HepG2 (cell line): ENCODE data around the gene MACROD2. TPM values are rescaled to one million over a fixed set of nuclear protein-coding genes. Genes with fewer than 3 reads are reported as not detected.
A peak's percentile ranks its signal among the peaks of the same experiment; 100 is the strongest.

ENCODE experiments used
- AGO1 ChIP-seq: fragments of 200-400 bp; formaldehyde crosslinking; IDR thresholded peaks from 2 replicates; pipeline ENCODE4 v1.6.1; 2017; ENCODE audit warnings: mild to moderate bottlenecking, low read depth, low read length, moderate library complexity; ENCODE audit not compliant: poor library complexity, severe bottlenecking
- CHD2 ChIP-seq: IDR thresholded peaks from 2 replicates; pipeline ENCODE4 v1.6.1; 2011; ENCODE audit warnings: low read depth, low read length, improper control_type of control experiment
- FOSL2 ChIP-seq: sonication (generic); formaldehyde crosslinking; IDR thresholded peaks from 2 replicates; pipeline ENCODE4 v1.4.0; 2020; ENCODE audit warnings: missing genetic modification reagents
- REL ChIP-seq: sonication (generic); formaldehyde crosslinking; conservative IDR thresholded peaks from 2 replicates; pipeline ENCODE4 v1.8.0; 2022; ENCODE audit warnings: mild to moderate bottlenecking, missing genetic modification reagents, moderate library complexity
- SNRNP70 ChIP-seq: fragments of 200-400 bp; formaldehyde crosslinking; IDR thresholded peaks from 2 replicates; pipeline ENCODE4 v1.6.1; 2017; ENCODE audit warnings: mild to moderate bottlenecking, low read depth, low read length, moderate library complexity
- SP5 ChIP-seq: IDR thresholded peaks from 2 replicates; pipeline ENCODE4 v1.6.1; 2016; ENCODE audit warnings: low read depth, borderline replicate concordance
- STAT6 ChIP-seq: sonication (generic); formaldehyde crosslinking; IDR thresholded peaks from 2 replicates; pipeline ENCODE4 v1.4.0; 2020; ENCODE audit warnings: missing genetic modification reagents, mild to moderate bottlenecking, borderline replicate concordance
- TMF1 ChIP-seq: sonication (generic); formaldehyde crosslinking; IDR thresholded peaks from 2 replicates; pipeline ENCODE4 v1.8.1; 2022; ENCODE audit warnings: low read depth, missing genetic modification reagents
- YY1 ChIP-seq: IDR thresholded peaks from 2 replicates; pipeline ENCODE4 v1.6.1; 2011; ENCODE audit warnings: low read length, low read depth, moderate library complexity, mild to moderate bottlenecking; ENCODE audit not compliant: insufficient read depth, insufficient replicate concordance
- ZBTB2 ChIP-seq: sonication (generic); formaldehyde crosslinking; IDR thresholded peaks from 2 replicates; pipeline ENCODE4 v1.8.0; 2022; ENCODE audit warnings: low read depth, missing genetic modification reagents
- ZFAT ChIP-seq: sonication (generic); formaldehyde crosslinking; conservative IDR thresholded peaks from 2 replicates; pipeline ENCODE4 v1.8.1; 2023; ENCODE audit warnings: missing genetic modification reagents, inconsistent platforms
- ZNF225 ChIP-seq: sonication (generic); formaldehyde crosslinking; IDR thresholded peaks from 2 replicates; pipeline ENCODE4 v1.4.0; 2020; ENCODE audit warnings: mild to moderate bottlenecking, missing genetic modification reagents
- ZNF382 ChIP-seq: sonication (generic); formaldehyde crosslinking; IDR thresholded peaks from 2 replicates; pipeline ENCODE4 v1.5.0; 2020; ENCODE audit warnings: missing genetic modification reagents, mild to moderate bottlenecking, borderline replicate concordance
- ZNF510 ChIP-seq: sonication (generic); formaldehyde crosslinking; IDR thresholded peaks from 2 replicates; pipeline ENCODE4 v1.4.0; 2020; ENCODE audit warnings: low read depth, mild to moderate bottlenecking, missing genetic modification reagents
- ZNF546 ChIP-seq: sonication (generic); formaldehyde crosslinking; conservative IDR thresholded peaks from 2 replicates; pipeline ENCODE4 v1.8.1; 2023; ENCODE audit warnings: mild to moderate bottlenecking, missing genetic modification reagents
- ZNF674 ChIP-seq: sonication (generic); formaldehyde crosslinking; IDR thresholded peaks from 2 replicates; pipeline ENCODE4 v1.5.0; 2020; ENCODE audit warnings: low read depth, mild to moderate bottlenecking, missing genetic modification reagents
- ZNF687 ChIP-seq: sonication (generic); formaldehyde crosslinking; IDR thresholded peaks from 2 replicates; pipeline ENCODE4 v1.5.1; 2020; ENCODE audit warnings: mild to moderate bottlenecking, missing genetic modification reagents, moderate library complexity
- polyA plus RNA-seq, 8 experiments: library from polyadenylated mRNA; depleted of rRNA in 3 of 8; stranded (reverse) in 7 of 8; unstranded in 1 of 8; fragments of >200 nt; fragmentation: Illumina TruSeq in 4 of 8; extraction: Trizol in 4 of 8; gene quantifications; 2 replicates each; pipeline versions ENCODE4 v1.2.1 to v1.2.3, GENCODE V29; 2011 to 2016; ENCODE audit warnings: low read depth in 4 of 8, missing spikeins in 1 of 8, mixed read lengths in 1 of 8; ENCODE audit not compliant: insufficient read depth in 1 of 8
- total RNA-seq, 5 experiments: library from RNA; depleted of rRNA; stranded (reverse); fragments of >200 nt; fragmentation: Illumina TruSeq; extraction: Trizol; gene quantifications; 2 replicates each; pipeline ENCODE4 v1.2.3, GENCODE V29; 2016; ENCODE audit warnings: low read depth in 1 of 5
- TF ChIP-seq, protein P1 (sequence below): sonication (generic); formaldehyde crosslinking; conservative IDR thresholded peaks from 2 replicates; pipeline ENCODE4 v1.4.0; 2020; ENCODE audit warnings: missing genetic modification reagents

The MACROD2 gene
- total and polyA plus RNA-seq, 2 of the 13 experiments (the other 11 are each of a cell fraction or from before 2014, with no cell fraction given): 0.13 to 0.51 TPM

- TF ChIP-seq, protein P1, sequence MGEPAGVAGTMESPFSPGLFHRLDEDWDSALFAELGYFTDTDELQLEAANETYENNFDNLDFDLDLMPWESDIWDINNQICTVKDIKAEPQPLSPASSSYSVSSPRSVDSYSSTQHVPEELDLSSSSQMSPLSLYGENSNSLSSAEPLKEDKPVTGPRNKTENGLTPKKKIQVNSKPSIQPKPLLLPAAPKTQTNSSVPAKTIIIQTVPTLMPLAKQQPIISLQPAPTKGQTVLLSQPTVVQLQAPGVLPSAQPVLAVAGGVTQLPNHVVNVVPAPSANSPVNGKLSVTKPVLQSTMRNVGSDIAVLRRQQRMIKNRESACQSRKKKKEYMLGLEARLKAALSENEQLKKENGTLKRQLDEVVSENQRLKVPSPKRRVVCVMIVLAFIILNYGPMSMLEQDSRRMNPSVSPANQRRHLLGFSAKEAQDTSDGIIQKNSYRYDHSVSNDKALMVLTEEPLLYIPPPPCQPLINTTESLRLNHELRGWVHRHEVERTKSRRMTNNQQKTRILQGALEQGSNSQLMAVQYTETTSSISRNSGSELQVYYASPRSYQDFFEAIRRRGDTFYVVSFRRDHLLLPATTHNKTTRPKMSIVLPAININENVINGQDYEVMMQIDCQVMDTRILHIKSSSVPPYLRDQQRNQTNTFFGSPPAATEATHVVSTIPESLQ (CRISPR knock-in tag): no peak
- TF ChIP-seq TMF1 (no peak), SP5 (CRISPR knock-in tag) (no peak), ZFAT (CRISPR knock-in tag) (no peak), ZNF382 (no peak), ZNF687 (0 out of 2 replicates have a peak, but pooled peaks have one; percentile 22), STAT6 (no peak), REL (no peak), ZNF225 (CRISPR knock-in tag) (no peak), ZBTB2 (CRISPR knock-in tag) (no peak), AGO1 (no peak), SNRNP70 (no peak), YY1 (no peak), ZNF510 (CRISPR knock-in tag) (no peak), ZNF546 (CRISPR knock-in tag) (no peak), ZNF674 (CRISPR knock-in tag) (no peak), CHD2 (no peak), FOSL2 (no peak)
These were observed 475.0 kb downstream of the MACROD2 start (continued) for GRCh38 chr20:14470231-14470899.
